NB4 (cell line): ENCODE measurements around the gene KLF4.

ENCODE experiments used
- DNase-seq: peaks from one replicate; pipeline ENCODE4 v3.0.0; 2010; ENCODE audit warnings: low read depth
- H3K4me3 ChIP-seq: one replicate; pipeline ENCODE4 v1.5.1; 2011; ENCODE audit warnings: mild to moderate bottlenecking, low read depth, low read length, moderate library complexity
- CTCF ChIP-seq: IDR thresholded peaks from one replicate; pipeline ENCODE4 v1.5.1; 2012; ENCODE audit warnings: low read depth, low read length
- MYC ChIP-seq: IDR thresholded peaks from 2 replicates; pipeline ENCODE4 v1.6.1; 2011; ENCODE audit warnings: low read depth, low read length
- POLR2A ChIP-seq: IDR thresholded peaks from 2 replicates; pipeline ENCODE4 v1.6.1; 2011; ENCODE audit warnings: mild to moderate bottlenecking; ENCODE audit not compliant: insufficient read length; ENCODE audit errors: extremely low read depth
- TF ChIP-seq, protein P1 (sequence below): IDR thresholded peaks from 2 replicates; pipeline ENCODE4 v1.6.1; 2011; ENCODE audit warnings: low read depth, low read length

KLF4 gene

GRCh38 chr9:107489687-107490605 is at the start of gene KLF4:
KLF4 (minus strand) TSS chr9:107489769; CDS start chr9:107489172, 597 bp downstream.
- TF ChIP-seq, protein P1, sequence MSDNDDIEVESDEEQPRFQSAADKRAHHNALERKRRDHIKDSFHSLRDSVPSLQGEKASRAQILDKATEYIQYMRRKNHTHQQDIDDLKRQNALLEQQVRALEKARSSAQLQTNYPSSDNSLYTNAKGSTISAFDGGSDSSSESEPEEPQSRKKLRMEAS, result peak; percentile 71; the same call in 1 of the 2 replicates
- TF ChIP-seq MYC, result peak; percentile 55; the same call in 1 of the 2 replicates
- peak; percentile 17 for TF ChIP-seq POLR2A
- TF ChIP-seq CTCF, result no peak
- DNase-seq, result peak; percentile 92
- H3K4me3 ChIP-seq, result peak within 1 kb of the TSS; percentile 62

GRCh38 chr9:107536462-107536861 is 46.9 kb upstream of the KLF4 start:
- no peak for DNase-seq
- TF ChIP-seq POLR2A (no peak), MYC (no peak), CTCF (no peak)
- TF ChIP-seq, protein P1, result no peak
- H3K4me3 ChIP-seq, result no peak overlapping the region

- H3K4me3 ChIP-seq, result no peak overlapping the region
- TF ChIP-seq POLR2A, result no peak
- TF ChIP-seq, protein P1, result no peak
- TF ChIP-seq MYC, result no peak
- TF ChIP-seq CTCF, result no peak
- DNase-seq, result no peak
These were observed 45.0 kb upstream of the KLF4 start for GRCh38 chr9:107534510-107535078.

DNA sequence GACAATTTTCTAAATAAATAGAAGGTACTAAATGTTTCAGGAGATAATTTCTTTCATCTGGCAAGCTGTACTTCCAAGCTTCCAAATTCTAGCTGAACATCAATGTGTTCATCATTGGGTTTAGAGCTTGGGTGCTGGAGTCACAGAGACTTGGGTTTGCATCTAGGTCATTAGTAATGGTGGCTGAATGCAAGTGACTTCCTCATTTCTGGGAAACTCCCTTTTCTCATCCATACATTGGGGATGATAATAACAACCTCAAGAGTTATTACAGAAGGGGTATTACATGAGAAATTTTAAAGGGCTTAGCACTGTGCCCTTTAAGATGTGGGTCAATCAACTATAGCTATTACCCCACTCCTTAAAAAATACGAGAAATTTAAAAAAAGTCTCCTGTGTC is 41.1 kb upstream of the KLF4 start:
- TF ChIP-seq POLR2A, result no peak
- TF ChIP-seq MYC, result no peak
- no peak for TF ChIP-seq CTCF
- TF ChIP-seq, protein P1, result no peak
- peak; percentile 73 for DNase-seq
- H3K4me3 ChIP-seq, result no peak overlapping the region

DNA sequence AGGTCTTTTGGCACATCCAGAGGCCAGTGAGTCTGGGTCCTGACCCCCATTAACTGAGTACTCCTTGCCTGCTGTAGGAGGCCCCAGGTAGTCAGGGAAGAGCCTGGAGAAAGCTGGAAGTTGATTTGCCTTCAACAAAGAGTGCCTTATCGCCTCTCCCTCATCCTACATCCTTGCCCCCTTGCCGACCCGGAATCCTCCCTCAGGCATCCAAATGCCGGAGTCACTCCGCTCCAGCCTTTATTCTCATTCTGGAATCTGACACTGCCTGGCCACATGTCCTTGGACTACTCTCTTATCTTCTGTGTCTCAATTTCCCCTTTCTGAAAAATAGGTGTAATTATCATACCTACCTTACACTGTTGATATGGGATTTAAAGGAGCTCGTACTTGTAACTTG is 39.1 kb upstream of the KLF4 start:
- DNase-seq, result no peak
- TF ChIP-seq POLR2A (no peak), MYC (no peak), CTCF (no peak)
- TF ChIP-seq, protein P1, result no peak
- H3K4me3 ChIP-seq, result no peak overlapping the region
